ENCODE results near the gene SPAG17. TPM values are rescaled to one million over a fixed set of nuclear protein-coding genes. Genes with fewer than 3 reads are reported as not detected.

SPAG17 gene
- total RNA-seq, 2 donors from 2014 or later = 1.6 TPM; not detected in 1

DNA sequence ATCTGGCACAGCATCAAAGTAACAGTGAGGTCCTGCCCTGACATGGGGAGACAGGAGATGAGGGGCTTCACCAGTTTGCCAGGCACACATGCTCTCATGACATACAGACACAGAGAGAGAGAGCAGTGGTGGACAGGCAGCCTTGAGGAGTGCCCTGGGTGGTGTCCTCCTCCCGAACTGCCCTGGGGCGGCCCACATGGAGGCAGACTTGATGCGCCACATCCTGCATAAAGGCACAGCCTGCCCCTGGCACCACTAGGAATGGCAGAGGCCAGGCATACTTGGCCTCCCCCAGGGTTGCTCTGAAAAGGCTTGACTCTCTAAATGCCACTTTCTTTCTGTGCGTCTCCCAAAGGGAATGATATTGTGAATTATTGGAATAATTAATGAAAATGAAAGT is 67.5 kb downstream of the SPAG17 start:
- no peaks in the 10 kb centered on the region for H3K27me3 ChIP-seq

GRCh38 chr1:118116909-118117308 is 68.1 kb downstream of the SPAG17 start:
- TF ChIP-seq CTCF (IDR thresholded peaks at IDR 0.05) (no peak), POLR2A (IDR thresholded peaks at IDR 0.05) (no peak)
- Histone ChIP-seq H3K4me1 (peaks cover 58% of the 10 kb centered on the region), H3K4me3 (no peak overlapping the region), H3K9me3 (no peaks in the 10 kb centered on the region), H3K36me3 (replicated peaks in 1 of 2; ENCODE audit: insufficient read depth in 1 of 2, low read depth in 2 of 2) (no peaks in the 10 kb centered on the region), H3K27me3 (no peaks in the 10 kb centered on the region), H3K27ac (peak overlapping the region in 3 of 4 donors; percentile 24 to 45 (median 33))
- intact Hi-C loops (cut with DNase I) = no loop called here
- DNase-seq (no peak), ATAC-seq (peak; percentile 51)
- WGBS, 2 donors = 24 to 32% methylated on average over 4 of the region's 4 CpGs

More for the DNA sequence above, 67.5 kb downstream of the SPAG17 start:
- H3K9me3 ChIP-seq = no peaks in the 10 kb centered on the region
- no peak overlapping the region for H3K4me3 ChIP-seq
- peak overlapping the region in 3 of 4 donors; percentile 22 to 33 (median 24) for H3K27ac ChIP-seq
- H3K4me1 ChIP-seq = peaks cover 58% of the 10 kb centered on the region
- no peaks in the 10 kb centered on the region for H3K36me3 ChIP-seq (replicated peaks in 1 of 2; ENCODE audit: insufficient read depth in 1 of 2, low read depth in 2 of 2)
- ATAC-seq (no peak), DNase-seq (no peak)
- no peak for TF ChIP-seq CTCF (IDR thresholded peaks at IDR 0.05)
- TF ChIP-seq POLR2A (IDR thresholded peaks at IDR 0.05) = no peak
- intact Hi-C loops (cut with DNase I) = no loop called here
- WGBS, 2 donors = 88 to 91% methylated on average over 4 of the region's 4 CpGs

DNA sequence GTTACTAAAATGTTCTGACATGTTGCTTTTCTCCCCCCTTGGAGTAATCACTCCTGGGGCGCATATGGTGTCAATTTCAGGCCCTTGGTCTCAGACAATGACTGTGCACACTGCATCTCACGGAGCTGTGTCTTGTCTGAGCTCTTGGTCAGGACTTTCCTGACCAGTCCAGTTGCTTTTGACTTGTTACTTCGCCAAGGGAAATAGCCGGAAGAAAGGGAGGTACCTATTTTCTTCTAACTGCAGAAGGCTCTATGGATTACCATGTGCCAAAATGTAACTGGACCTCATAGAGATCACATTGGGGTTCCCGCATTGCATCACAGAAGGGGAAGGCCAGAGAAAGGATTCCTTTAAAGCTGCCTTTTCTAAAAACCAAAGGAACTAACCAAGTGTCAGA is 68.6 kb downstream of the SPAG17 start:
- peaks cover 56% of the 10 kb centered on the region for H3K4me1 ChIP-seq
- WGBS, 2 donors = 57 to 62% methylated on average over 5 of the region's 5 CpGs
- no peak for DNase-seq
- no peak for ATAC-seq
- H3K9me3 ChIP-seq = no peaks in the 10 kb centered on the region
- no peaks in the 10 kb centered on the region for H3K36me3 ChIP-seq (replicated peaks in 1 of 2; ENCODE audit: insufficient read depth in 1 of 2, low read depth in 2 of 2)
- H3K27me3 ChIP-seq = no peaks in the 10 kb centered on the region
- intact Hi-C loops (cut with DNase I) = no loop called here
- H3K27ac ChIP-seq = peak overlapping the region in 3 of 4 donors; percentile 24 to 45 (median 33)
- no peak for TF ChIP-seq CTCF (IDR thresholded peaks at IDR 0.05)
- TF ChIP-seq POLR2A (IDR thresholded peaks at IDR 0.05) = no peak
- no peak overlapping the region for H3K4me3 ChIP-seq

DNA sequence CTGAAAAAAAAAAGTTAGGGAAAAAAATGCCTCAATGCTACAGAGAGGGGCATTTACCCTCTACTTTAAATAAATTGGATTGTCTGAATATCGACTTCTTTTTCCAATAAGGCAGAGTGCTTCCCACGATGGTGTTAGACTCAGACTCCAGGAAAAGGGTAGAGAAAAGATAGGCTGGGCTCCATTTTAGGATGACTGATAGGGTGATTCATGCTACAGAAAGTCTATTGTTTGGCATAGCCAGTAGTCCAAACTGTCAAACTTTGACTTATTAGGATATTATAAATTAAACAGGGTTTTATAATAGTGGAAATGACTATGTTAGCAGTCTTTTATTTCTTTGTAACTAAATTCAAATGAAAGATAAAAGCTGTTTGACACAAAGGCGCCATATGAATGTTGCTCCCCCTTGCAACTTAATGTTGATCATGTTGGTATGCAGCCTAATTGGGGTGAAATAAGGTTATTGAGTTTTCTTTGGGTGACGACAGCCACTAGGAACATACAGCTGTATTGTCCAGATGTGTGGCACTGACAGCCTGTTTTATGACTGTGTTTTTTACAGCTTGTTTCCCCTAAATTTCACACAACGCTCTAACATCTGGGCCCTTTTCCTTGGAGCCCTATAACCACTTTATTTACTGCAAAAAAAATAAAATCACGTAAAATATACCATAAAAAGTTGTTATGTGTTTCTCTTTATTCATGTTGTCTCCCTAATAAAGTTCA is 69.3 kb downstream of the SPAG17 start:
- TF ChIP-seq POLR2A (IDR thresholded peaks at IDR 0.05) = no peak
- TF ChIP-seq CTCF (IDR thresholded peaks at IDR 0.05) = no peak
- no peak for DNase-seq
- no peaks in the 10 kb centered on the region for H3K36me3 ChIP-seq (replicated peaks in 1 of 2; ENCODE audit: insufficient read depth in 1 of 2, low read depth in 2 of 2)
- peak overlapping the region in 1 of 4 donors; percentile 33 for H3K27ac ChIP-seq
- H3K4me1 ChIP-seq = peaks cover 54% of the 10 kb centered on the region
- WGBS, 2 donors = 59 to 64% methylated on average over 6 of the region's 6 CpGs
- no peak for ATAC-seq
- H3K27me3 ChIP-seq = no peaks in the 10 kb centered on the region
- H3K9me3 ChIP-seq = no peaks in the 10 kb centered on the region
- no peak overlapping the region for H3K4me3 ChIP-seq
- intact Hi-C loops (cut with DNase I) = no loop called here

GRCh38 chr1:118113261-118113660 is 71.8 kb downstream of the SPAG17 start:
- no peak overlapping the region for H3K4me3 ChIP-seq
- DNase-seq (no peak), ATAC-seq (no peak)
- H3K36me3 ChIP-seq (replicated peaks in 1 of 2; ENCODE audit: insufficient read depth in 1 of 2, low read depth in 2 of 2) = no peaks in the 10 kb centered on the region
- H3K9me3 ChIP-seq = no peaks in the 10 kb centered on the region
- H3K27me3 ChIP-seq = no peaks in the 10 kb centered on the region
- H3K4me1 ChIP-seq = peaks cover 40% of the 10 kb centered on the region
- TF ChIP-seq CTCF (IDR thresholded peaks at IDR 0.05) (no peak), POLR2A (IDR thresholded peaks at IDR 0.05) (no peak)
- intact Hi-C loops (cut with DNase I) = no loop called here
- WGBS, 2 donors = 67 to 83% methylated on average over 1 of the region's 1 CpG
- no peak overlapping the region for H3K27ac ChIP-seq

Measured in body of pancreas (tissue), 4 donors.